ENCODE measurements around the gene HOXC6.
"Not testable (repeated sequence)": the region's sequence is repeated elsewhere in the genome, so short reads cannot be mapped to it uniquely, and the experiment has no call there.

The HOXC6 gene

GRCh38 chr12:54058128-54058768 lies 30.0 kb downstream of the HOXC6 start:
- DNase-seq (ENCODE audit: low read depth), result no peak

GRCh38 chr12:54059668-54060067 lies 31.4 kb downstream of the HOXC6 start:
- DNase-seq (ENCODE audit: low read depth), result no peak

- DNase-seq (ENCODE audit: low read depth), result no peak
Measured at GRCh38 chr12:54060174-54060974, 32.1 kb downstream of the HOXC6 start.

- DNase-seq (ENCODE audit: low read depth), result no peak
Measured at GRCh38 chr12:54060975-54061778, 32.9 kb downstream of the HOXC6 start.

GRCh38 chr12:54065677-54066076 lies 37.4 kb downstream of the HOXC6 start:
- DNase-seq (ENCODE audit: low read depth), result no peak

GRCh38 chr12:54066408-54066807 lies 38.2 kb downstream of the HOXC6 start:
- DNase-seq (ENCODE audit: low read depth), result no peak

- DNase-seq (ENCODE audit: low read depth), result no peak
Measured at GRCh38 chr12:54068418-54069070, 40.3 kb downstream of the HOXC6 start.

- DNase-seq (ENCODE audit: low read depth), result no peak
Measured at GRCh38 chr12:54071942-54072341, 43.7 kb downstream of the HOXC6 start.

GRCh38 chr12:54074308-54074707 lies 46.1 kb downstream of the HOXC6 start:
- no peak for DNase-seq (ENCODE audit: low read depth)

- DNase-seq (ENCODE audit: low read depth), result no peak
Measured at GRCh38 chr12:54075409-54075808, 47.2 kb downstream of the HOXC6 start.

- DNase-seq (ENCODE audit: low read depth), result no peak
Measured at GRCh38 chr12:54075974-54076373, 47.7 kb downstream of the HOXC6 start.

- DNase-seq (ENCODE audit: low read depth), result not testable (repeated sequence)
Measured at GRCh38 chr12:54077843-54078242, 49.6 kb downstream of the HOXC6 start.

- not testable (repeated sequence) for DNase-seq (ENCODE audit: low read depth)
Measured at GRCh38 chr12:54079115-54079514, 50.9 kb downstream of the HOXC6 start.

Data from stimulated activated CD8-positive, alpha-beta memory T cell treated with anti-CD3 and anti-CD28 coated beads, Interleukin-12 subunit alpha, Interleukin-12 subunit beta, amount 100 ng/mL, for 4 hours (primary cell).